OCI-LY7 (cell line): ENCODE measurements around the gene DPH6. TPM values are rescaled to one million over a fixed set of nuclear protein-coding genes. Genes with fewer than 3 reads are reported as not detected.

Experiments
- BruUV-seq: library from RNA; stranded (reverse); fragments of 400-500 nt; replicated peaks from 2 replicates; lab custom pipeline; 2021; lab: Mats Ljungman, UMichigan
- CTCF ChIA-PET: fragments of 300-600 bp; sonication (Branson Sonifier 250); formaldehyde crosslinking; loops from one replicate; lab custom pipeline; 2022; ENCODE audit warnings: antibody characterized with exemption; ENCODE audit not compliant: unreplicated experiment; lab: Charles Lee
- POLR2A ChIA-PET: fragments of 300-600 bp; sonication (Branson Sonifier 250); formaldehyde crosslinking; loops from one replicate; lab custom pipeline; 2022; ENCODE audit warnings: antibody characterized with exemption; lab: Charles Lee
- DNase-seq: peaks from one replicate; pipeline ENCODE4 v3.0.0-alpha.2; 2015; ENCODE audit warnings: low spot score
- H2AFZ ChIP-seq: fragments of 200-600 bp; sonication (generic), shearing (Covaris generic); 2 replicates; pipeline ENCODE4 v1.6.1; 2014; ENCODE audit warnings: mild to moderate bottlenecking, antibody characterized with exemption, low read length, moderate library complexity
- H3K27ac ChIP-seq: fragments of 200-600 bp; sonication (generic); 2 replicates; pipeline ENCODE4 v1.5.1; 2014; ENCODE audit warnings: mixed run types, low read depth, mild to moderate bottlenecking, moderate library complexity, low read length, inconsistent platforms; ENCODE audit not compliant: poor library complexity, severe bottlenecking
- H3K36me3 ChIP-seq: fragments of 200-600 bp; sonication (generic); 2 replicates; pipeline ENCODE4 v1.6.1; 2014; ENCODE audit warnings: mild to moderate bottlenecking, antibody characterized with exemption, low read length, moderate library complexity, mixed read lengths; ENCODE audit not compliant: insufficient read depth
- H3K4me1 ChIP-seq: fragments of 200-600 bp; sonication (generic); 2 replicates; pipeline ENCODE4 v1.5.1; 2014; ENCODE audit warnings: mild to moderate bottlenecking, low read length; ENCODE audit not compliant: insufficient read depth, poor library complexity, severe bottlenecking
- H3K4me2 ChIP-seq: fragments of 200-600 bp; sonication (generic); 2 replicates; pipeline ENCODE4 v1.6.1; 2014; ENCODE audit warnings: mild to moderate bottlenecking, low read length
- H3K4me3 ChIP-seq: fragments of 200-600 bp; sonication (generic); 2 replicates; pipeline ENCODE4 v1.5.1; 2014; ENCODE audit warnings: mild to moderate bottlenecking, low read depth, low read length; ENCODE audit not compliant: poor library complexity, severe bottlenecking
- H3K79me2 ChIP-seq: fragments of 200-600 bp; sonication (generic); 2 replicates; pipeline ENCODE4 v1.6.1; 2016; ENCODE audit warnings: low read depth, mild to moderate bottlenecking, low read length, moderate library complexity, mixed read lengths; ENCODE audit not compliant: insufficient read depth
- H3K9me2 ChIP-seq: fragments of 200-600 bp; sonication (generic); 2 replicates; pipeline ENCODE4 v1.6.1; 2016; ENCODE audit warnings: mild to moderate bottlenecking, low read length, mixed read lengths; ENCODE audit not compliant: insufficient read depth
- H3K9me3 ChIP-seq: fragments of 200-600 bp; sonication (generic); 2 replicates; pipeline ENCODE4 v1.6.1; 2014; ENCODE audit warnings: mild to moderate bottlenecking, mixed run types, low read length, mixed read lengths
- H4K20me1 ChIP-seq: fragments of 200-600 bp; sonication (generic); 2 replicates; pipeline ENCODE4 v1.6.1; 2014; ENCODE audit warnings: mild to moderate bottlenecking, antibody characterized with exemption, low read length, moderate library complexity, mixed read lengths; ENCODE audit not compliant: insufficient read depth
- CTCF ChIP-seq: fragments of 200-600 bp; sonication (generic); conservative IDR thresholded peaks from 2 replicates; pipeline ENCODE4 v1.5.1; 2014; ENCODE audit warnings: mild to moderate bottlenecking, antibody characterized with exemption, low read length, moderate library complexity, mixed read lengths
- EZH2phosphoT487 ChIP-seq: fragments of 200-600 bp; sonication (generic); IDR thresholded peaks from 2 replicates; pipeline ENCODE4 v1.6.1; 2018; ENCODE audit warnings: low read depth, borderline replicate concordance, mild to moderate bottlenecking, mixed run types, antibody characterized with exemption, low read length, moderate library complexity, mixed read lengths
- intact Hi-C: fragments of 100-400 bp; cut with micrococcal nuclease; formaldehyde crosslinking; loops from one replicate; pipeline ENCODE4 v1.10.0; 2022; ENCODE audit not compliant: unreplicated experiment
- microRNA-seq: library from miRNA; unstranded; fragments of <30 nt; microRNA quantifications from one replicate; pipeline ENCODE4 v1.2.0, GENCODE V29; 2022; ENCODE audit warnings: borderline replicate concordance
- small RNA-seq: library from RNA; depleted of rRNA; stranded (forward); fragments of <200 nt; gene quantifications from one replicate; pipeline ENCODE3, GENCODE V24; 2014
- total RNA-seq, 2 experiments: library from RNA; depleted of rRNA in 1 of 2; stranded (reverse); fragments of >200 nt in 1 of 2; shearing (Covaris generic) in 1 of 2; gene quantifications; 2 replicates each; pipeline ENCODE4 v1.2.3, GENCODE V29; 2014 to 2022

DPH6 gene
- total RNA-seq, 2 experiments from 2014 or later = 12.6 to 21.4 TPM

- Histone ChIP-seq H4K20me1 (no peaks in the 10 kb centered on the region), H3K4me1 (no peaks in the 10 kb centered on the region), H3K9me3 (no peaks in the 10 kb centered on the region), H3K36me3 (no peaks in the 10 kb centered on the region), H3K27ac (no peak overlapping the region), H2AFZ (no peak overlapping the region), H3K79me2 (no peaks in the 10 kb centered on the region), H3K9me2 (no peaks in the 10 kb centered on the region), H3K4me2 (no peak overlapping the region), H3K4me3 (no peak overlapping the region)
- DNase-seq = no peak
- TF ChIP-seq EZH2phosphoT487 (no peak), CTCF (no peak)
- ChIA-PET POLR2A (interaction anchor here (0.6 to 0.7 kb wide), 2 partner anchors 406 to 926 kb away, joined by 3 to 4 read pairs; no protein-coding TSS in a partner anchor), CTCF (no interaction called here)
- intact Hi-C loops = no loop called here
- BruUV-seq = no TSS peak
These were observed 224.0 kb downstream of the DPH6 start for GRCh38 chr15:35321926-35322325.

- BruUV-seq = no TSS peak
- ChIA-PET POLR2A (no interaction called here), CTCF (no interaction called here)
- DNase-seq = no peak
- H3K4me2 ChIP-seq = no peak overlapping the region
- no peak overlapping the region for H3K27ac ChIP-seq
- no peaks in the 10 kb centered on the region for H3K9me2 ChIP-seq
- H3K36me3 ChIP-seq = no peaks in the 10 kb centered on the region
- H3K4me1 ChIP-seq = no peaks in the 10 kb centered on the region
- no peak overlapping the region for H3K4me3 ChIP-seq
- H2AFZ ChIP-seq = no peak overlapping the region
- no peaks in the 10 kb centered on the region for H3K9me3 ChIP-seq
- TF ChIP-seq EZH2phosphoT487 (no peak), CTCF (no peak)
- no peaks in the 10 kb centered on the region for H3K79me2 ChIP-seq
- intact Hi-C loops = no loop called here
- H4K20me1 ChIP-seq = no peaks in the 10 kb centered on the region
These were observed 225.1 kb downstream of the DPH6 start for GRCh38 chr15:35320911-35321310.

Small RNA genes within 50 kb of the gene (microRNA-seq; reads per million reads assigned to microRNA genes)
- gene MIR3942 = not detected

Small RNA genes within 50 kb of the gene (small RNA-seq; reads per million reads assigned to genes)
- gene AC019288.1 (not detected), gene MIR3942 (not detected)
